ENCODE results near the gene PIPOX.

PIPOX gene

DNA sequence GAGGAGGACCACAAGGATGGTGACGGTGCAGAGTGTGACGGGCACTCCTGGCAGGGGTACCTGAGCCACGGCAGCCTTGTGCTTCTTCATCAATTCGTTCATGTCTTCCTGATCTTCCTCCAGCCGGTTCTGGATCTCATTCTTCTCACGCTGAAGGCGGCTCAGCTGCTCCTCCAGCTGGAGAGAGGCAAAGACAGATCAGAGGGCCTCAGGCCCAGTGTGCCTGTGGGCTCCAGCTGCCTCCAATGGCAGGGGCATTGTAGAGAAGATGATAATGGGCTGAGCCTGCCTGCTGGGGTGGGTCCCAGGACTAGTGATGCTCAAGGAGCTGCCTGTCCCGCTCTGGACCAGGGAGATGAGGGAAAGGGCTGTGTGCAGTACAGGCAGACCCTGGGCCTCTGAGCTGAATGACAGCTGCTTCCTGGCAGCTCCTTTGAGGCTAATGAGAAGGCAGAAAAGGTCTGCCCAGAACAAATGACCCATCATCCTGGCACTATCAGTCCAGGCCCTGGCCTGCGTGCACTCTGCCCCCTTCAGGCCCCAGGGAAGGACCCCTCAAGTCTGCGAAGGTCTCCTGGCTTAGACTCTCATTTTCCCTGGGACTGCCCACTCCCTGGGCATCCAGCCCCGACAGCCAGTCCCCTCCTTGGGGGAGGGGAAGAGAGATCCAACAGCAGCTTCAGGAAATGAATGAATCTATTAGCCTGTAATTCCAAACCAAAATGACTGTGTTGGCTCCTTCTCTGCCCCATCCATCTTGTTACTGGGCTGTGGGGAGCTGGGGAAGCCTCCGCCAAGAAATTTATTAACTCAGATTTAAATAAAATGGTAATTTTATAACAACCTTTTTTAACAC lies 48.0 kb downstream of the PIPOX start:
- DNase-seq (ENCODE audit: low read depth): no peak
- TF ChIP-seq, protein P1, sequence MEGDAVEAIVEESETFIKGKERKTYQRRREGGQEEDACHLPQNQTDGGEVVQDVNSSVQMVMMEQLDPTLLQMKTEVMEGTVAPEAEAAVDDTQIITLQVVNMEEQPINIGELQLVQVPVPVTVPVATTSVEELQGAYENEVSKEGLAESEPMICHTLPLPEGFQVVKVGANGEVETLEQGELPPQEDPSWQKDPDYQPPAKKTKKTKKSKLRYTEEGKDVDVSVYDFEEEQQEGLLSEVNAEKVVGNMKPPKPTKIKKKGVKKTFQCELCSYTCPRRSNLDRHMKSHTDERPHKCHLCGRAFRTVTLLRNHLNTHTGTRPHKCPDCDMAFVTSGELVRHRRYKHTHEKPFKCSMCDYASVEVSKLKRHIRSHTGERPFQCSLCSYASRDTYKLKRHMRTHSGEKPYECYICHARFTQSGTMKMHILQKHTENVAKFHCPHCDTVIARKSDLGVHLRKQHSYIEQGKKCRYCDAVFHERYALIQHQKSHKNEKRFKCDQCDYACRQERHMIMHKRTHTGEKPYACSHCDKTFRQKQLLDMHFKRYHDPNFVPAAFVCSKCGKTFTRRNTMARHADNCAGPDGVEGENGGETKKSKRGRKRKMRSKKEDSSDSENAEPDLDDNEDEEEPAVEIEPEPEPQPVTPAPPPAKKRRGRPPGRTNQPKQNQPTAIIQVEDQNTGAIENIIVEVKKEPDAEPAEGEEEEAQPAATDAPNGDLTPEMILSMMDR (conservative IDR thresholded peaks at IDR 0.05; ENCODE audit: control insufficient read depth, insufficient read depth, low read depth, low read length): no peak
- H3K4me3 ChIP-seq (ENCODE audit: control insufficient read depth, low read depth, low read length): no peak overlapping the region

DNA sequence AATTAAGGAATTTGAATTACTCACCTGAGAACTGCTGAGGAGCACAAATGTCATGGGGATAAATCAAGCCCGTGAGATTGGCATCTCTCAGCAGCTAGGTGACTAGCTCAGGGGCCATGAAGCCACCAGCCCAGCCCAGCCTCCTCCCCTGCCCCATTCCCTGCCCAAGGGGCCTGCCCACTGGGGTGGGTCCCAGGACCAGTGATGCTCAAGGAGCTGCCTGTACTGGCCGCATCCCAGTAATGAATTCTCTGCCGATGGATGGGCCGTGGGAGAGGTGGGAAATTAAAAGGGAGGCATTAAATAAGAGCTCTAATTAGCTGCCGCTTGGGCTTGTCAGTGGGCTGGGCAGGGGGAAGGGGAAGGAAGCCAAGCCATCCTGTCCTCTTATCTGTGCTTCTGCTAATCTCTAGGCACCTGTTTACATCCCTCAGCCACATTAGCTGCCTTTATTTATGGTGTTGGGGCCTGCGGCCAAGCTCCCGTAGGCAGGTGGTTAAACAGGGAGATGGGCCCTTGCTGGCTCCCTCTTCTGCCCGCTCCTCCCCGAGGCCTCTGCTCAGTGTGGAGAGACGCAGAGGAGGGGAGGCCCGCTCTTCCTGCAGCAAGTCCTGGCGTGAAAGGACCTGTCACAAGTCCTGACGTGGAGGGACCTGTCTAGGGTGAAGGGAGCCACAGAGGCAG lies 48.8 kb downstream of the PIPOX start:
- H3K4me3 ChIP-seq (ENCODE audit: control insufficient read depth, low read depth, low read length): no peak overlapping the region
- TF ChIP-seq, protein P1 (conservative IDR thresholded peaks at IDR 0.05; ENCODE audit: control insufficient read depth, insufficient read depth, low read depth, low read length): no peak
- no peak for DNase-seq (ENCODE audit: low read depth)

DNA sequence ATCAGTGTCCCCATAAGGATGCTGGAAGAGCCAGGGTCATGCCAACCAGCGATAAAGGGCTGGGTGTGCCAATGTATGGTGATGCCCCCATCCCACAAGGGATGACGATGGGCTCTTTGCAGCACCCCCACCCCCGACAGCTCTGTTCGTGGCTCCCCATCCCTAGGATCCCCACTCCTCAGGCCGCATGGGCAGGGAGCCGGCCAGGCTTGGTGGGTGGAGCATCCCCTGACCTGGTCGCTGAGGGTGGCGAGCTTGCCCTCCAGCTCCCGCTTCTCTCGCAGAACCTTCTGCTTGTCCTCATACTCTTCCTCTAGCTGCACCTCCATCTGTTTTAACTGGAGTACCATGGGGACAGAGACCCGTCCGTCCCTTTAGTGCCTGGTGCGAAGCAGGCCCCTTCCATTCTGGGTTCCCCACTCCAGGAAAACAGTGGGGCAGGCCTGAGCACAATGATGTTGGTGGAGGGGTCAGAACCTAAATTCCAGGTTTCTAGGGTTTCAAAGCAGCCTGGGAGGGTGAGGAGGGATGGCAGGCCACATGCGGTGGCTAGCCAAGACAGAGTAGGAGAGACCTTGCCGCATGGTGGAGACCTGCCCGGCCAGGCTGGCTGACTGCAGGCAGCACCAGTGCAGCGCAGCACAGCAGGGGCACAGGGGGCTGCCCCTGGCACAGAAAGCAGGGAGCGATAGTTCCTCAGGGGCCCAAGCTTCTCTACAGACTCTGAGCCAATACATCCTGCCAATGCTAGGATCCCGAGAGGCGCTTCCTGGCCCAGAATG lies 50.3 kb downstream of the PIPOX start:
- H3K4me3 ChIP-seq (ENCODE audit: control insufficient read depth, low read depth, low read length): no peak overlapping the region
- TF ChIP-seq, protein P1 (conservative IDR thresholded peaks at IDR 0.05; ENCODE audit: control insufficient read depth, insufficient read depth, low read depth, low read length): no peak
- DNase-seq (ENCODE audit: low read depth): no peak

DNA sequence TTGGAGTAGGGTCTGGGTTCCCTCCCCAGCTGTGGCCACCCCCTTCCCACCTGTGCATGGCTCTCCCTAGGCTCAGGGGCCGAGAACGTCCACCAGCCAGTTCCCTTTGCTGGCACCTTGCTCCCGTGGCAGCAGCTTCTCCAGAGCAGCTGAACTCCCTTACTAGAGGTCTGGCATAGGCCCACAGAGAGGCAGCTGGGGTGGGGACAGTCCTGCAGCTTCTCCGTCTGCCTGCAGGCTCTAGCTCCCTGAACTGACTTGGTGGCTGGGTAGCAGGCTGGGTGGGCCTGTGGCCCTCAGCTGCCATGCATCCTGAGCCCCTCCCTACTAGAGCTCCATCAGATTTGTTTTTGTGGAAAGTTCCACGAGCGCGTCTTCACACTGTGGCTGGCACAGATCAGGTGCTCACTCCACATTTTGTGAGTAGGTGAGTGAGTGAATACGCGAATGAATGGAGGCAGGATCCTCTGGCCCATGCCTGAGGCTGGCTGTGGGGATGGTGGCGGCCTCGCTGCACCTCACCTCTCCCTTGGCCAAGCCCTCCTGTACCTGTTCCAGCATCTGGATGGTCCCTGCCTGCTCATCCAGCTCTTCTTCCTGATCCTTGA lies 51.3 kb downstream of the PIPOX start:
- no peak for DNase-seq (ENCODE audit: low read depth)
- no peak overlapping the region for H3K4me3 ChIP-seq (ENCODE audit: control insufficient read depth, low read depth, low read length)
- TF ChIP-seq, protein P1 (conservative IDR thresholded peaks at IDR 0.05; ENCODE audit: control insufficient read depth, insufficient read depth, low read depth, low read length): no peak

DNA sequence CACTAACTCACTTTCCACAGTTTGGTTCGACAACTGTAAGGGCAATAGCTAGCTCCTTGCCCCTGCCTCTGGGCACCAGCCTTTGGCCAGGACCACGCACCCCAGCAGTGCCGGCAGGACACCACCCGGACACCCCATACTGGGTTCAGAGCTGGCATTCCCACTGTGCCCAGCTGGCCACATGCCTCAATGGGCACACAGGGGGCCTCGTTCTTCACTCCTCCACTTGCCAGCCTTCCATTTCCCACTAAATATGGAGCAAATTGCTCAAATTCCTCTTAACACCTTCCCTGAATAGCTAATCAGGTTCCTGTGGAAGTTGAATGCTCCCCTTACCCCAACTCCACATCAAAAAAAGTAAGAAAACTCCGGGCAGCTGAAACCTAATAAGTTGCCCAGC lies 52.5 kb downstream of the PIPOX start:
- no peak overlapping the region for H3K4me3 ChIP-seq (ENCODE audit: control insufficient read depth, low read depth, low read length)
- no peak for DNase-seq (ENCODE audit: low read depth)
- TF ChIP-seq, protein P1 (conservative IDR thresholded peaks at IDR 0.05; ENCODE audit: control insufficient read depth, insufficient read depth, low read depth, low read length): no peak

DNA sequence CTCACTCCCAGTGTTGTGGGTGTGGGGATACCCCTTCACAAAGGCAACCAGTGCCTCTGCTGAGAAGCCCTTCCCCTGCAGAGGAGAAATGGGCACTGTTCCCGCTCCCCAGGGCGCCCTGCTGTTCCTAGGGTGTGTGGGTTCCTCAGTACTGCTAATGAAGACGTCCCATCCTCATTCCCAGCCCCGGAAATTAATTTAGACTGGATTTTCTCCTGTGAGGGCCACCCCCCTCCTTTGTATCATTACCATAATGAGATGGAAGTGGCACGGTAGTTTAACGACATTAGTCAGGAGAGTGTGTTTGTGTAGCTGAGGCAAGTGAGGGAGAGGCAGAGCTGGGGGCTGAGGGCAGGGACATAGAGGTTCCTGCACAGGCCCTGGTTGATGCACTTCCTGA lies 53.2 kb downstream of the PIPOX start:
- no peak for DNase-seq (ENCODE audit: low read depth)
- TF ChIP-seq, protein P1 (conservative IDR thresholded peaks at IDR 0.05; ENCODE audit: control insufficient read depth, insufficient read depth, low read depth, low read length): no peak
- no peak overlapping the region for H3K4me3 ChIP-seq (ENCODE audit: control insufficient read depth, low read depth, low read length)
